ENCODE measurements around the gene ZNF765. TPM values are rescaled to one million over a fixed set of nuclear protein-coding genes. Genes with fewer than 3 reads are reported as not detected.

ZNF765 gene
- total RNA-seq, 2 experiments from 2014 or later = 14.2 to 14.6 TPM

- H3K9me3 ChIP-seq (ENCODE audit: low read length) = peaks cover 19% of the 10 kb centered on the region
- no peaks in the 10 kb centered on the region for H3K4me1 ChIP-seq (ENCODE audit: insufficient read depth, low read length, poor library complexity, severe bottlenecking)
- peaks cover 13% of the 10 kb centered on the region for H3K36me3 ChIP-seq (ENCODE audit: insufficient read depth, low read length)
- TF ChIP-seq CTCF (conservative IDR thresholded peaks at IDR 0.05; ENCODE audit: low read length) (no peak), EZH2phosphoT487 (IDR thresholded peaks at IDR 0.05; ENCODE audit: borderline replicate concordance, low read depth, low read length) (no peak)
- H3K79me2 ChIP-seq (ENCODE audit: insufficient read depth, low read depth, low read length) = no peaks in the 10 kb centered on the region
- no peaks in the 10 kb centered on the region for H4K20me1 ChIP-seq (ENCODE audit: insufficient read depth, low read length)
- intact Hi-C loops (cut with micrococcal nuclease; ENCODE audit: unreplicated experiment) = no loop called here
- no peak overlapping the region for H3K4me3 ChIP-seq (ENCODE audit: low read depth, low read length, poor library complexity, severe bottlenecking)
- no peak overlapping the region for H3K27ac ChIP-seq (ENCODE audit: low read depth, low read length, poor library complexity, severe bottlenecking)
- ChIA-PET CTCF (ENCODE audit: unreplicated experiment) (no interaction called here), POLR2A (no interaction called here)
- H2AFZ ChIP-seq (ENCODE audit: low read length) = no peak overlapping the region
- no peak overlapping the region for H3K4me2 ChIP-seq (ENCODE audit: low read length)
- H3K9me2 ChIP-seq (ENCODE audit: insufficient read depth, low read length) = no peaks in the 10 kb centered on the region
- no TSS peak for BruUV-seq (replicated peaks)
- no peak for DNase-seq (ENCODE audit: low spot score)
These were observed 66.9 kb downstream of the ZNF765 start for GRCh38 chr19:53461866-53462265.

GRCh38 chr19:53462861-53463260 lies 67.9 kb downstream of the ZNF765 start:
- Histone ChIP-seq H4K20me1 (ENCODE audit: insufficient read depth, low read length) (no peaks in the 10 kb centered on the region), H3K36me3 (ENCODE audit: insufficient read depth, low read length) (peaks cover 3% of the 10 kb centered on the region; the same call in 1 of the 2 replicates), H3K4me3 (ENCODE audit: low read depth, low read length, poor library complexity, severe bottlenecking) (no peak overlapping the region), H3K9me2 (ENCODE audit: insufficient read depth, low read length) (no peaks in the 10 kb centered on the region), H3K79me2 (ENCODE audit: insufficient read depth, low read depth, low read length) (no peaks in the 10 kb centered on the region), H3K4me2 (ENCODE audit: low read length) (no peak overlapping the region), H3K4me1 (ENCODE audit: insufficient read depth, low read length, poor library complexity, severe bottlenecking) (no peaks in the 10 kb centered on the region), H3K9me3 (ENCODE audit: low read length) (peaks cover 9% of the 10 kb centered on the region; the same call in 1 of the 2 replicates), H3K27ac (ENCODE audit: low read depth, low read length, poor library complexity, severe bottlenecking) (no peak overlapping the region), H2AFZ (ENCODE audit: low read length) (no peak overlapping the region)
- ChIA-PET CTCF (ENCODE audit: unreplicated experiment) (no interaction called here), POLR2A (no interaction called here)
- no peak for TF ChIP-seq CTCF (conservative IDR thresholded peaks at IDR 0.05; ENCODE audit: low read length)
- TF ChIP-seq EZH2phosphoT487 (IDR thresholded peaks at IDR 0.05; ENCODE audit: borderline replicate concordance, low read depth, low read length) = no peak
- DNase-seq (ENCODE audit: low spot score) = no peak
- intact Hi-C loops (cut with micrococcal nuclease; ENCODE audit: unreplicated experiment) = no loop called here
- no TSS peak for BruUV-seq (replicated peaks)

GRCh38 chr19:53463263-53463662 lies 68.3 kb downstream of the ZNF765 start:
- peaks cover 5% of the 10 kb centered on the region; the same call in 1 of the 2 replicates for H3K9me3 ChIP-seq (ENCODE audit: low read length)
- no peaks in the 10 kb centered on the region for H3K4me1 ChIP-seq (ENCODE audit: insufficient read depth, low read length, poor library complexity, severe bottlenecking)
- intact Hi-C loops (cut with micrococcal nuclease; ENCODE audit: unreplicated experiment) = no loop called here
- peak; percentile 31 for DNase-seq (ENCODE audit: low spot score)
- H3K79me2 ChIP-seq (ENCODE audit: insufficient read depth, low read depth, low read length) = no peaks in the 10 kb centered on the region
- CTCF ChIA-PET (ENCODE audit: unreplicated experiment) = no interaction called here
- no peaks in the 10 kb centered on the region for H3K36me3 ChIP-seq (ENCODE audit: insufficient read depth, low read length)
- H3K4me3 ChIP-seq (ENCODE audit: low read depth, low read length, poor library complexity, severe bottlenecking) = no peak overlapping the region
- no peaks in the 10 kb centered on the region for H3K9me2 ChIP-seq (ENCODE audit: insufficient read depth, low read length)
- H4K20me1 ChIP-seq (ENCODE audit: insufficient read depth, low read length) = no peaks in the 10 kb centered on the region
- no peak overlapping the region for H2AFZ ChIP-seq (ENCODE audit: low read length)
- POLR2A ChIA-PET = no interaction called here
- no peak for TF ChIP-seq EZH2phosphoT487 (IDR thresholded peaks at IDR 0.05; ENCODE audit: borderline replicate concordance, low read depth, low read length)
- no peak for TF ChIP-seq CTCF (conservative IDR thresholded peaks at IDR 0.05; ENCODE audit: low read length)
- no peak overlapping the region for H3K4me2 ChIP-seq (ENCODE audit: low read length)
- H3K27ac ChIP-seq (ENCODE audit: low read depth, low read length, poor library complexity, severe bottlenecking) = no peak overlapping the region
- BruUV-seq (replicated peaks) = no TSS peak

All from OCI-LY7 (cell line).